Activated CD8-positive, alpha-beta memory T cell treated with anti-CD3 and anti-CD28 coated beads for 24 hours (primary cell): ENCODE results near the gene CGN.

Source experiments
- DNase-seq: peaks from one replicate; pipeline ENCODE4 v3.0.0-alpha.2; 2020

The CGN gene

GRCh38 chr1:151556052-151556451 lies 44.9 kb downstream of the CGN start:
- DNase-seq: no peak

- no peak for DNase-seq
These were observed 51.5 kb downstream of the CGN start for GRCh38 chr1:151562661-151563060.

- no peak for DNase-seq
These were observed 52.2 kb downstream of the CGN start for GRCh38 chr1:151563376-151563775.

- no peak for DNase-seq
These were observed 54.5 kb downstream of the CGN start for GRCh38 chr1:151565502-151566189.

GRCh38 chr1:151568626-151569088 lies 57.5 kb downstream of the CGN start:
- no peak for DNase-seq

- DNase-seq: no peak
These were observed 59.6 kb downstream of the CGN start for GRCh38 chr1:151570819-151571218.

- no peak for DNase-seq
These were observed 63.7 kb downstream of the CGN start for GRCh38 chr1:151574575-151575529.

GRCh38 chr1:151577173-151577572 lies 66.0 kb downstream of the CGN start:
- DNase-seq: no peak

- no peak for DNase-seq
These were observed 67.8 kb downstream of the CGN start for GRCh38 chr1:151578941-151579340.

- DNase-seq: no peak
These were observed 68.4 kb downstream of the CGN start for GRCh38 chr1:151579436-151580225.

GRCh38 chr1:151581451-151581850 lies 70.3 kb downstream of the CGN start:
- no peak for DNase-seq

- DNase-seq: no peak
These were observed 70.7 kb downstream of the CGN start for GRCh38 chr1:151581921-151582320.

- DNase-seq: no peak
These were observed 72.6 kb downstream of the CGN start for GRCh38 chr1:151583796-151584195.

- DNase-seq: no peak
These were observed 73.1 kb downstream of the CGN start for GRCh38 chr1:151584278-151584677.

- no peak for DNase-seq
These were observed 73.6 kb downstream of the CGN start for GRCh38 chr1:151584780-151585179.

- no peak for DNase-seq
These were observed 74.4 kb downstream of the CGN start for GRCh38 chr1:151585622-151586021.
